Endothelial cell of umbilical vein (primary cell): ENCODE results near the gene RNH1. TPM values are rescaled to one million over a fixed set of nuclear protein-coding genes. Genes with fewer than 3 reads are reported as not detected.

Source experiments
- BruUV-seq: library from RNA; stranded (reverse); fragments of 400-500 nt; replicated peaks from 2 replicates; lab custom pipeline; 2021; lab: Mats Ljungman, UMichigan
- CTCF ChIA-PET: fragments of 300-600, 350-600 bp; sonication (Branson Sonifier 250); formaldehyde crosslinking; loops from one replicate; lab custom pipeline; 2021; ENCODE audit warnings: antibody characterized with exemption, inconsistent platforms; lab: Charles Lee
- POLR2A ChIA-PET: fragments of 300-600, 350-600 bp; sonication (Branson Sonifier 250); formaldehyde crosslinking; loops from one replicate; lab custom pipeline; 2021; ENCODE audit warnings: antibody characterized with exemption, inconsistent platforms; lab: Charles Lee
- DNase-seq: peaks from one replicate; pipeline ENCODE4 v3.0.0-alpha.2; 2011; ENCODE audit warnings: low read depth, low spot score
- FAIRE-seq: peaks from 2 replicates; lab custom pipeline; 2011; peaks lifted over from hg19 to GRCh38; lab: Jason Lieb, UNC
- H2AFZ ChIP-seq: 2 replicates; pipeline ENCODE4 v1.6.0; 2012; ENCODE audit warnings: low read depth, low read length, control low read depth, inconsistent platforms
- H3K27ac ChIP-seq: 2 replicates; pipeline ENCODE4 v1.5.1; 2011; ENCODE audit warnings: low read depth, mild to moderate bottlenecking, control low read depth, low read length, moderate library complexity; ENCODE audit not compliant: insufficient read depth
- H3K27me3 ChIP-seq, 2 experiments: 2 replicates each; pipeline versions ENCODE4 v1.6.0 to v1.6.1; 2011; ENCODE audit warnings: low read length in 2 of 2, mixed read lengths in 1 of 2; ENCODE audit not compliant: control insufficient read depth in 2 of 2, insufficient read depth in 2 of 2
- H3K36me3 ChIP-seq, 2 experiments: 2 replicates in 1 of 2; 3 replicates in 1 of 2; pipeline ENCODE4 v1.5.1; 2011; ENCODE audit warnings: low read length in 2 of 2, mild to moderate bottlenecking in 1 of 2, moderate library complexity in 1 of 2; ENCODE audit not compliant: control insufficient read depth in 2 of 2, insufficient read depth in 2 of 2; ENCODE audit errors: extremely low read depth in 1 of 2
- H3K4me1 ChIP-seq: 3 replicates; pipeline ENCODE4 v1.5.1; 2011; ENCODE audit warnings: mild to moderate bottlenecking, low read length; ENCODE audit not compliant: control insufficient read depth, insufficient read depth; ENCODE audit errors: extremely low read depth
- H3K4me2 ChIP-seq: 2 replicates; pipeline ENCODE4 v1.6.1; 2011; ENCODE audit warnings: low read length, control low read depth, mixed read lengths; ENCODE audit not compliant: insufficient read depth
- H3K4me3 ChIP-seq, 3 experiments: fragments of 200-600 bp in 1 of 3; sonication (generic), shearing (Covaris generic) in 1 of 3; replicated peaks in 1 of 3; 2 replicates each; pipeline ENCODE4 v1.5.1; 2011 to 2016; ENCODE audit warnings: control low read depth in 3 of 3, low read length in 3 of 3, mild to moderate bottlenecking in 2 of 3, inconsistent platforms in 1 of 3, low read depth in 1 of 3, moderate library complexity in 1 of 3; ENCODE audit not compliant: insufficient read depth in 1 of 3
- H3K79me2 ChIP-seq: 2 replicates; pipeline ENCODE4 v1.6.0; 2012; ENCODE audit warnings: low read length, inconsistent platforms; ENCODE audit not compliant: control insufficient read depth, insufficient read depth
- H3K9ac ChIP-seq: replicated peaks from 2 replicates; pipeline ENCODE3; 2011; ENCODE audit warnings: low read length, control low read depth; ENCODE audit not compliant: insufficient read depth; ENCODE audit errors: extremely low read depth
- H3K9me1 ChIP-seq: replicated peaks from 3 replicates; pipeline ENCODE4 v1.6.0; 2011; ENCODE audit warnings: mild to moderate bottlenecking, low read length; ENCODE audit not compliant: control insufficient read depth, insufficient read depth; ENCODE audit errors: extremely low read depth
- H3K9me3 ChIP-seq: replicated peaks from 2 replicates; pipeline ENCODE4 v1.5.1; 2012; ENCODE audit warnings: low read length, inconsistent platforms; ENCODE audit not compliant: control insufficient read depth, insufficient read depth
- H4K20me1 ChIP-seq: replicated peaks from 2 replicates; pipeline ENCODE3; 2011; ENCODE audit warnings: mild to moderate bottlenecking, low read length; ENCODE audit not compliant: control insufficient read depth, insufficient read depth; ENCODE audit errors: extremely low read depth
- EZH2 ChIP-seq: IDR thresholded peaks from 2 replicates; pipeline ENCODE4 v1.6.1; 2012; ENCODE audit warnings: borderline replicate concordance, low read depth, mild to moderate bottlenecking, moderate library complexity, low read length, inconsistent platforms; ENCODE audit not compliant: severe bottlenecking
- FOS ChIP-seq: IDR thresholded peaks from 2 replicates; pipeline ENCODE4 v1.6.1; 2011; ENCODE audit warnings: mild to moderate bottlenecking, low read length, moderate library complexity, borderline replicate concordance; ENCODE audit not compliant: insufficient read depth
- GATA2 ChIP-seq: IDR thresholded peaks from 2 replicates; pipeline ENCODE4 v1.7.0; 2011; ENCODE audit warnings: low read depth, mild to moderate bottlenecking, moderate library complexity, mixed read lengths, low read length; ENCODE audit not compliant: insufficient read length, insufficient read depth
- JUN ChIP-seq: IDR thresholded peaks from 2 replicates; pipeline ENCODE4 v1.6.1; 2011; ENCODE audit warnings: borderline replicate concordance, low read depth; ENCODE audit not compliant: insufficient read length, insufficient read depth
- MAX ChIP-seq: IDR thresholded peaks from 2 replicates; pipeline ENCODE4 v1.6.1; 2011; ENCODE audit not compliant: insufficient read depth, insufficient read length
- MYC ChIP-seq: IDR thresholded peaks from one replicate; pipeline ENCODE4 v1.6.1; 2011; ENCODE audit warnings: mild to moderate bottlenecking, low read depth, low read length
- POLR2A ChIP-seq: IDR thresholded peaks from 2 replicates; pipeline ENCODE4 v1.6.1; 2012; ENCODE audit warnings: low read depth, mild to moderate bottlenecking, control low read depth, low read length
- POLR2AphosphoS5 ChIP-seq: IDR thresholded peaks from 2 replicates; pipeline ENCODE4 v1.6.1; 2012; ENCODE audit warnings: low read depth, mild to moderate bottlenecking, control low read depth, low read length, moderate library complexity; ENCODE audit not compliant: insufficient read depth
- dilution Hi-C: fragments of 300-500 bp; cut with MboI; formaldehyde crosslinking; loops from one replicate; pipeline ENCODE4 v1.15.0; 2019; ENCODE audit warnings: low sequenced_read_pairs; ENCODE audit not compliant: extremely low pct_ligation_motif_present
- intact Hi-C: fragments of 100-400 bp; cut with micrococcal nuclease; formaldehyde crosslinking; loops from one replicate; pipeline ENCODE4 v1.10.0; 2022
- polyA plus RNA-seq, 4 experiments: library from polyadenylated mRNA; depleted of rRNA in 3 of 4; stranded (reverse) in 3 of 4; unstranded in 1 of 4; fragments of >200 nt; gene quantifications; 2 replicates each; pipeline versions ENCODE4 v1.2.1 to v1.2.3, GENCODE V29; 2011 to 2012; ENCODE audit warnings: missing spikeins in 1 of 4
- total RNA-seq: library from RNA; stranded (reverse); gene quantifications from 2 replicates; pipeline ENCODE4 v1.2.3, GENCODE V29; 2021
- TF ChIP-seq, protein P1 (sequence below), 2 donors: IDR thresholded peaks; 1 replicate in 1 of 2; 2 replicates in 1 of 2; pipeline ENCODE4 v1.5.1; 2011; ENCODE audit warnings: low read length in 2 of 2, mild to moderate bottlenecking in 2 of 2, moderate library complexity in 2 of 2, control low read depth in 1 of 2, inconsistent platforms in 1 of 2, low read depth in 1 of 2; ENCODE audit not compliant: insufficient read depth in 1 of 2; ENCODE audit errors: extremely low read depth in 1 of 2

The RNH1 gene
- total and polyA plus RNA-seq, 2 donors (not counting 3 experiments of a cell fraction or from before 2014, with no cell fraction given), result 144 to 198 TPM

GRCh38 chr11:551131-551530 is 44.1 kb upstream of the RNH1 start:
- CTCF ChIA-PET, result interaction anchor here (1.0 kb wide), 1 partner anchor 175 kb away, joined by 3 read pairs; no protein-coding TSS in a partner anchor

More at GRCh38 chr11:551131-551530, 44.1 kb upstream of the RNH1 start:
- no peaks in the 10 kb centered on the region for H3K36me3 ChIP-seq
- BruUV-seq, result no TSS peak
- DNase-seq (no peak), FAIRE-seq (no peak)
- intact Hi-C loops (no loop called here), dilution Hi-C loops (no loop called here)
- H3K9me1 ChIP-seq, result no peaks in the 10 kb centered on the region
- POLR2A ChIA-PET, result no interaction called here
- no peaks in the 10 kb centered on the region for H4K20me1 ChIP-seq
- no peak overlapping the region for H3K4me3 ChIP-seq
- H3K9ac ChIP-seq, result no peak overlapping the region
- no peak for TF ChIP-seq JUN
- no peak for TF ChIP-seq MAX
- TF ChIP-seq, protein P1, sequence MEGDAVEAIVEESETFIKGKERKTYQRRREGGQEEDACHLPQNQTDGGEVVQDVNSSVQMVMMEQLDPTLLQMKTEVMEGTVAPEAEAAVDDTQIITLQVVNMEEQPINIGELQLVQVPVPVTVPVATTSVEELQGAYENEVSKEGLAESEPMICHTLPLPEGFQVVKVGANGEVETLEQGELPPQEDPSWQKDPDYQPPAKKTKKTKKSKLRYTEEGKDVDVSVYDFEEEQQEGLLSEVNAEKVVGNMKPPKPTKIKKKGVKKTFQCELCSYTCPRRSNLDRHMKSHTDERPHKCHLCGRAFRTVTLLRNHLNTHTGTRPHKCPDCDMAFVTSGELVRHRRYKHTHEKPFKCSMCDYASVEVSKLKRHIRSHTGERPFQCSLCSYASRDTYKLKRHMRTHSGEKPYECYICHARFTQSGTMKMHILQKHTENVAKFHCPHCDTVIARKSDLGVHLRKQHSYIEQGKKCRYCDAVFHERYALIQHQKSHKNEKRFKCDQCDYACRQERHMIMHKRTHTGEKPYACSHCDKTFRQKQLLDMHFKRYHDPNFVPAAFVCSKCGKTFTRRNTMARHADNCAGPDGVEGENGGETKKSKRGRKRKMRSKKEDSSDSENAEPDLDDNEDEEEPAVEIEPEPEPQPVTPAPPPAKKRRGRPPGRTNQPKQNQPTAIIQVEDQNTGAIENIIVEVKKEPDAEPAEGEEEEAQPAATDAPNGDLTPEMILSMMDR (IDR thresholded peaks at IDR 0.05; ENCODE audit: extremely low read depth in 1 of 2, insufficient read depth in 1 of 2, low read depth in 1 of 2, low read length in 2 of 2), result no peak
- no peak for TF ChIP-seq EZH2
- no peak for TF ChIP-seq FOS
- TF ChIP-seq MYC, result no peak
- no peak for TF ChIP-seq POLR2AphosphoS5
- no peak for TF ChIP-seq POLR2A
- no peak for TF ChIP-seq GATA2
- H2AFZ ChIP-seq, result no peak overlapping the region
- H3K27me3 ChIP-seq, result peaks cover 2 to 10% of the 10 kb centered on the region in 2 experiments
- H3K79me2 ChIP-seq, result no peaks in the 10 kb centered on the region
- H3K9me3 ChIP-seq, result no peaks in the 10 kb centered on the region
- H3K27ac ChIP-seq, result no peak overlapping the region
- peaks cover 3% of the 10 kb centered on the region for H3K4me1 ChIP-seq
- H3K4me2 ChIP-seq, result no peak overlapping the region
